Neural progenitor cell (in vitro differentiated cells): ENCODE data around the gene BMPER.

Source experiments
- EZH2 ChIP-seq: fragments of 200-600 bp; sonication (generic); IDR thresholded peaks from 2 replicates; pipeline ENCODE4 v1.6.1; 2017; ENCODE audit warnings: antibody characterized with exemption, mild to moderate bottlenecking, moderate library complexity
- TF ChIP-seq, protein P1 (sequence below): fragments of 200-600 bp; sonication (generic); IDR thresholded peaks from 2 replicates; pipeline ENCODE4 v1.5.1; 2017; ENCODE audit warnings: antibody characterized with exemption, mild to moderate bottlenecking

- TF ChIP-seq, protein P1, sequence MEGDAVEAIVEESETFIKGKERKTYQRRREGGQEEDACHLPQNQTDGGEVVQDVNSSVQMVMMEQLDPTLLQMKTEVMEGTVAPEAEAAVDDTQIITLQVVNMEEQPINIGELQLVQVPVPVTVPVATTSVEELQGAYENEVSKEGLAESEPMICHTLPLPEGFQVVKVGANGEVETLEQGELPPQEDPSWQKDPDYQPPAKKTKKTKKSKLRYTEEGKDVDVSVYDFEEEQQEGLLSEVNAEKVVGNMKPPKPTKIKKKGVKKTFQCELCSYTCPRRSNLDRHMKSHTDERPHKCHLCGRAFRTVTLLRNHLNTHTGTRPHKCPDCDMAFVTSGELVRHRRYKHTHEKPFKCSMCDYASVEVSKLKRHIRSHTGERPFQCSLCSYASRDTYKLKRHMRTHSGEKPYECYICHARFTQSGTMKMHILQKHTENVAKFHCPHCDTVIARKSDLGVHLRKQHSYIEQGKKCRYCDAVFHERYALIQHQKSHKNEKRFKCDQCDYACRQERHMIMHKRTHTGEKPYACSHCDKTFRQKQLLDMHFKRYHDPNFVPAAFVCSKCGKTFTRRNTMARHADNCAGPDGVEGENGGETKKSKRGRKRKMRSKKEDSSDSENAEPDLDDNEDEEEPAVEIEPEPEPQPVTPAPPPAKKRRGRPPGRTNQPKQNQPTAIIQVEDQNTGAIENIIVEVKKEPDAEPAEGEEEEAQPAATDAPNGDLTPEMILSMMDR, result no peak
- no peak for TF ChIP-seq EZH2
Measured at GRCh38 chr7:34013421-34013820, 108.1 kb downstream of the BMPER start.
